AG09319 (cell line): ENCODE data around the gene RPL34.
"Not testable (repeated sequence)": the region's sequence is repeated elsewhere in the genome, so short reads cannot be mapped to it uniquely, and the experiment has no call there.

Experiments
- DNase-seq: peaks from one replicate; pipeline ENCODE4 v3.0.0-alpha.2; 2010; ENCODE audit warnings: low read depth; ENCODE audit errors: extremely low read depth
- CTCF ChIP-seq: IDR thresholded peaks from 2 replicates; pipeline ENCODE4 v1.5.1; 2011; ENCODE audit warnings: low read depth, mild to moderate bottlenecking, inconsistent platforms, low read length, moderate library complexity

RPL34 gene

GRCh38 chr4:108590776-108591175 is 29.6 kb upstream of the RPL34 start:
- DNase-seq: no peak
- no peak for TF ChIP-seq CTCF

DNA sequence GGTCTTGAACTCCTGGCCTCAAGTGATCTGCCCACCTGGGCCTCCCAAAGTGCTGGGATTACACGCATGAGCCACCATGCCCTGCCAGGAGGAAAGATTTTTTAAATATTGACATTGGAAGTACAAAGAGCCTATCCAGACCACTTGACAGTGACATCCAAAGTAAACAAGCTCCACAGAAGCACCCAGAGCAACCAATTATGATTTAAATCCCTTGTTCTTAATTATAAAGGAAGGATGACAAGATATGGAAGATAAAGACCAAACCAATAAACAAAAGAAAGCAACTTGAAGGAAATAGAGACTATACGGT is 27.7 kb upstream of the RPL34 start:
- TF ChIP-seq CTCF: no peak
- no peak for DNase-seq

GRCh38 chr4:108594296-108594695 is 26.1 kb upstream of the RPL34 start:
- not testable (repeated sequence) for DNase-seq

DNA sequence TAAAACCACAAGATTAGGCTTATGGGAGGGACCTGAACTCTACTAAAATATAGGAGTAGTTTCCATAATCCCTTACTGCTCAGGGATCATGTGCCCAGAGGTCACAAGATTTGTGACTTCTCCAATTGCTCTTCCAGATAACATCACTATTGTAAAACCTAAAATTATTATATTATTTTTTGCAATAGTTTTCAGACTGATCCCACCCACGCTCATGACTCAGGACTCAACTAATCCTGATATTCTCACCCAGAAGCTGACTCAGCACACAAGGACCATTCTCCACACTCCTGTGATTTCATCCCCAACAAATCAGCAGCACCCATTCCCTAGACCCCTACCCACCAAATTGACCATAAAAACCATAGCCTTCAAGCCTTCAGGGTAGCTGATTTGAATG is 24.0 kb upstream of the RPL34 start:
- TF ChIP-seq CTCF: no peak
- no peak for DNase-seq

GRCh38 chr4:108601106-108601505 is 19.3 kb upstream of the RPL34 start:
- no peak for TF ChIP-seq CTCF
- no peak for DNase-seq

GRCh38 chr4:108601532-108601931 is 18.8 kb upstream of the RPL34 start:
- TF ChIP-seq CTCF: no peak
- DNase-seq: no peak

GRCh38 chr4:108602163-108602562 is 18.2 kb upstream of the RPL34 start:
- no peak for DNase-seq
- TF ChIP-seq CTCF: no peak

DNA sequence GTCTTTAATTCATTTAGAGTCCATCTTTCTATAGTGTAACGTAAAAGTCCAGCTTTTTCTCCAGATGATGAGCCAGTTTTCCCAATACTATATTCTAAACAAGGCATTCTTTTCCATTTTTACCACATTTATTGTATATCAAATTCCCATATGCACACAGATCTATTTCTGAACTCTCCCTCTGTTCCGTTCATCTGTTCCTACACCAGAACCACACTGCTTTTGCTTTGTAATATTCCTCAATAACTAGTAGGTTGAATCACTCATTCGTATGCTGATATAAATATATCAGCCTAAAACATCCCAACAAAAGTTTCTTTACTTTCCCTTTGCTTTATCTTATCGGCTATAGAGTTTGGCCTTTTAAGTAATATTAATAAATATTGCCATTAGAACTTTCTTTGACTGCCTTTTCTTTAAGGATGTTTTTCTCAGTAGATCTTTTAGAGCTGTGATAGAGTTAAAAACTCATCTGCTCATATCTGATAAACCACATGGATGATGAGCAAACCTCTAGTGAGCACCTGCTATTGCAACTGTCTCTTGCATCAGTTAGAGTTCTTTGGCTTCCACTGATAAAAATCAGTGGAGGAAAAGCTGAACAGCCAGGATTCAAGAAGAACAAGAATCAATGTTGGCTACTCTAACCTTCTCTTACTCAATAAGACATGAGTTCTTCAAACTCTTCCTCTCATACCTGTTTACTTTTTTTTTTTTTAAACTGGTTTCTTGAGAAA is 13.1 kb upstream of the RPL34 start:
- no peak for TF ChIP-seq CTCF
- no peak for DNase-seq
